PFSK-1 (cell line): ENCODE data around the gene RARB.

Experiments
- FOXP2 ChIP-seq: optimal IDR thresholded peaks from 2 replicates; pipeline ENCODE3; 2011; ENCODE audit warnings: borderline replicate concordance, control low read depth, inconsistent platforms; ENCODE audit not compliant: insufficient read depth; ENCODE audit errors: extremely low read length, extremely low read depth
- POLR2AphosphoS5 ChIP-seq: IDR thresholded peaks from 2 replicates; pipeline ENCODE4 v1.6.1; 2012; ENCODE audit warnings: low read depth, mild to moderate bottlenecking, control low read depth, low read length, moderate library complexity
- REST ChIP-seq, 2 experiments: IDR thresholded peaks; 2 replicates each; pipeline versions ENCODE4 v1.6.1 to v1.8.0; 2011 to 2012; ENCODE audit warnings: low read depth in 2 of 2, low read length in 2 of 2, control low read depth in 1 of 2, inconsistent platforms in 1 of 2, mild to moderate bottlenecking in 1 of 2, moderate library complexity in 1 of 2; ENCODE audit not compliant: insufficient read depth in 1 of 2
- SIN3A ChIP-seq: IDR thresholded peaks from 2 replicates; pipeline ENCODE4 v1.6.1; 2012; ENCODE audit warnings: mild to moderate bottlenecking, low read length, moderate library complexity, borderline replicate concordance; ENCODE audit not compliant: insufficient read depth
- TAF1 ChIP-seq: IDR thresholded peaks from 2 replicates; pipeline ENCODE4 v1.6.1; 2012; ENCODE audit warnings: low read length, control low read depth, borderline replicate concordance; ENCODE audit not compliant: insufficient read depth

The RARB gene

GRCh38 chr3:25520926-25521559 is 93.0 kb downstream of the RARB start:
- TF ChIP-seq SIN3A (no peak), POLR2AphosphoS5 (no peak), REST (IDR thresholded peaks at IDR 0.05; ENCODE audit: insufficient read depth in 1 of 2, low read depth in 2 of 2, low read length in 2 of 2) (no peak), TAF1 (no peak), FOXP2 (no peak)

GRCh38 chr3:25527336-25527735 is 99.3 kb downstream of the RARB start:
- no peak for TF ChIP-seq TAF1
- no peak for TF ChIP-seq FOXP2
- no peak for TF ChIP-seq REST (IDR thresholded peaks at IDR 0.05; ENCODE audit: insufficient read depth in 1 of 2, low read depth in 2 of 2, low read length in 2 of 2)
- no peak for TF ChIP-seq POLR2AphosphoS5
- no peak for TF ChIP-seq SIN3A

GRCh38 chr3:25527801-25528200 is 99.7 kb downstream of the RARB start:
- TF ChIP-seq FOXP2: no peak
- TF ChIP-seq SIN3A: no peak
- no peak for TF ChIP-seq REST (IDR thresholded peaks at IDR 0.05; ENCODE audit: insufficient read depth in 1 of 2, low read depth in 2 of 2, low read length in 2 of 2)
- TF ChIP-seq TAF1: no peak
- no peak for TF ChIP-seq POLR2AphosphoS5

- TF ChIP-seq TAF1 (no peak), FOXP2 (no peak), POLR2AphosphoS5 (no peak), SIN3A (no peak), REST (IDR thresholded peaks at IDR 0.05; ENCODE audit: insufficient read depth in 1 of 2, low read depth in 2 of 2, low read length in 2 of 2) (no peak)
Measured at GRCh38 chr3:25531971-25532370, 103.9 kb downstream of the RARB start.
